Measurements from ENCODE around the gene PLXNB1. TPM values are rescaled to one million over a fixed set of nuclear protein-coding genes. Genes with fewer than 3 reads are reported as not detected.
A peak's percentile ranks its signal among the peaks of the same experiment; 100 is the strongest.

PLXNB1 gene
- total RNA-seq, 1 donor from 2014 or later: 115 TPM

DNA sequence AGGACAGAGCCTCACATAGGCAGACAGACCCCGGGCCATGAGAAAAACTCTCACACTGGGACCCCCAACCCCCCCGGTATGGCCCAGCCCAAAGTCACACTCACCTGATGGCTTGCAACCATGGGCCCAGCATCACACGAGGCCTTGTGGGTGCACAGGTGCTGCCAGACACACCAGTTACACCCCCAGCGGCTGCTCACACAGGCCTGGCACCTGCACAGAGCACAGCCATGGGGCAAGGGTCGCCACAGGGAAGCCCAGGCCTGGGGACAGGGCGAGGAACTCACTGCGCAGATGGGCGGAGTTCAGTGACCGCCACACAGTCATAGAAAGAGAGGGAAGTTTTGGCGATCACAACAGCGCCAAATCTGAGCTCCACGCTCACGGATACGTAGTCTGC lies 9.3 kb downstream of the PLXNB1 start:
- no peak for DNase-seq (ENCODE audit: low spot score)
- no peak overlapping the region for H3K27ac Mint-ChIP-seq (ENCODE audit: unreplicated experiment)

DNA sequence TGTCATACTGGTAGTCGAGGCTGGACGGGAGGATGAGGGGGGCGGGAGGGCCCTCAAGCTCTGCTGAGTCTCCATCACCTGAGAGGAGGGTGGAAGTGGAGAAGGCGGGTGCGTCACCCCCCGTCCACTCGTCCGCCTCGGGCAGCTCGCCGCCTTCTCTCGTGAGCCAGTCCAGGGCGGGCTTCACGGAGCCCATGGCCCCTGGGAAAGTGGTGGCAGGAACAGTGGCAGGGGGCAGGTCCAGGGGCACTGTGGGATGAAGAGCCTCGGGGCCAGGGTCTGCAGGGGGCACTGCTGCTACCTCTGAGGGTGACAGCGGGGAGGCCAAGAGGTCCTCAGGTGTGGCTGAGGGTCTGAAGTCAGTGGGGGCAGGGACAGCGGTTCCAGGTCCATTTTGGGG lies 10.3 kb downstream of the PLXNB1 start:
- Mint-ChIP-seq H3K9me3 (ENCODE audit: low read depth) (no peaks in the 10 kb centered on the region), H3K27ac (ENCODE audit: unreplicated experiment) (no peak overlapping the region), H3K4me1 (ENCODE audit: low read depth) (peaks cover 14% of the 10 kb centered on the region), H3K36me3 (ENCODE audit: low read depth) (peaks cover 23% of the 10 kb centered on the region), H3K4me3 (ENCODE audit: unreplicated experiment) (no peak overlapping the region), H3K27me3 (ENCODE audit: low read depth) (no peaks in the 10 kb centered on the region)
- TF ChIP-seq, protein P1, sequence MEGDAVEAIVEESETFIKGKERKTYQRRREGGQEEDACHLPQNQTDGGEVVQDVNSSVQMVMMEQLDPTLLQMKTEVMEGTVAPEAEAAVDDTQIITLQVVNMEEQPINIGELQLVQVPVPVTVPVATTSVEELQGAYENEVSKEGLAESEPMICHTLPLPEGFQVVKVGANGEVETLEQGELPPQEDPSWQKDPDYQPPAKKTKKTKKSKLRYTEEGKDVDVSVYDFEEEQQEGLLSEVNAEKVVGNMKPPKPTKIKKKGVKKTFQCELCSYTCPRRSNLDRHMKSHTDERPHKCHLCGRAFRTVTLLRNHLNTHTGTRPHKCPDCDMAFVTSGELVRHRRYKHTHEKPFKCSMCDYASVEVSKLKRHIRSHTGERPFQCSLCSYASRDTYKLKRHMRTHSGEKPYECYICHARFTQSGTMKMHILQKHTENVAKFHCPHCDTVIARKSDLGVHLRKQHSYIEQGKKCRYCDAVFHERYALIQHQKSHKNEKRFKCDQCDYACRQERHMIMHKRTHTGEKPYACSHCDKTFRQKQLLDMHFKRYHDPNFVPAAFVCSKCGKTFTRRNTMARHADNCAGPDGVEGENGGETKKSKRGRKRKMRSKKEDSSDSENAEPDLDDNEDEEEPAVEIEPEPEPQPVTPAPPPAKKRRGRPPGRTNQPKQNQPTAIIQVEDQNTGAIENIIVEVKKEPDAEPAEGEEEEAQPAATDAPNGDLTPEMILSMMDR (IDR thresholded peaks at IDR 0.05): no peak
- DNase-seq (ENCODE audit: low spot score): no peak

More for the DNA sequence above, 9.3 kb downstream of the PLXNB1 start:
- TF ChIP-seq, protein P1 (IDR thresholded peaks at IDR 0.05): no peak
- Mint-ChIP-seq H3K4me1 (ENCODE audit: low read depth) (peaks cover 22% of the 10 kb centered on the region), H3K9me3 (ENCODE audit: low read depth) (no peaks in the 10 kb centered on the region), H3K36me3 (ENCODE audit: low read depth) (peaks cover 14% of the 10 kb centered on the region), H3K4me3 (ENCODE audit: unreplicated experiment) (no peak overlapping the region), H3K27me3 (ENCODE audit: low read depth) (no peaks in the 10 kb centered on the region)

DNA sequence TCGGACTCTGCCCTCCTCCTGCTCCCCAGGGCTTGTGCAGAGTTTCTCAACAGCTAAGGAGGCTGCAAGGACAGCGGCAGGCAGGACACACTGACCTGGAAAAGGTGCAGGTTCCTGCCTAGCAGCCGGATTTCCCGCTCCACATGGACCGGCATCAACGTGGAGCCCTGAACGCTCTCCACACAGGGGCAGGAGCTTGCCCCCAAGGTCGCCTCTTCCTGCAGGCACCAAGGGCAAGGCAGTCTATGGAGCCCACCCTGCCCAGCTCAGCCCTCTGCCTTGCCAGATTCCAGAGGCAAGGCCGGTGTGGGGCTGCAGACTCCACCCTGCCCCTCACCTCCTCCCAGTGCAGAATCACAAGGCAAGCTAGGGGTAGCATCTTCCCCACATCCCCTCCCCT lies 10.7 kb downstream of the PLXNB1 start:
- TF ChIP-seq, protein P1 (IDR thresholded peaks at IDR 0.05): no peak
- no peaks in the 10 kb centered on the region for H3K27me3 Mint-ChIP-seq (ENCODE audit: low read depth)
- no peaks in the 10 kb centered on the region for H3K9me3 Mint-ChIP-seq (ENCODE audit: low read depth)
- H3K4me1 Mint-ChIP-seq (ENCODE audit: low read depth): peaks cover 10% of the 10 kb centered on the region
- no peak overlapping the region for H3K4me3 Mint-ChIP-seq (ENCODE audit: unreplicated experiment)
- peak; percentile 61 for DNase-seq (ENCODE audit: low spot score)
- H3K36me3 Mint-ChIP-seq (ENCODE audit: low read depth): peaks cover 27% of the 10 kb centered on the region
- no peak overlapping the region for H3K27ac Mint-ChIP-seq (ENCODE audit: unreplicated experiment)

DNA sequence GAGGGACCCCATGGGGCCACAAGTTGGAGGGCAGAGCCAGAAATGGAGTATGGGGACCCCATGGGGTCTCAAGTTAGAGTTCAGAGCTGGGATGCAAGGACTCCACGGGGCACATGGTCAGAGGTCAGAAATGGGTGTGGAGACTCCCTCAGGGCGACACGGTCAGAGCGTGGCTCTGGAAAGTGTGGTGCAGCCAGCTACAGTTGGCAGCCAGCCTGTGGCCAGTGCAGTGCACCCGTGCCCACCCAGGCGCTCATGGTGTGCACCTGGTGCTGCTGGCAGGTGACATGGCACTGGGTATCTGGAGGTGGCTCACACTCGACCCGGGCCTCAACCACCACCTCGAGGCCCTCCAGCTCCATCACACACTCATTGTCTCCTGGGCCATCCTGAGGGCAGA lies 11.2 kb downstream of the PLXNB1 start:
- Mint-ChIP-seq H3K27ac (ENCODE audit: unreplicated experiment) (no peak overlapping the region), H3K27me3 (ENCODE audit: low read depth) (no peaks in the 10 kb centered on the region), H3K36me3 (ENCODE audit: low read depth) (peaks cover 30% of the 10 kb centered on the region), H3K4me1 (ENCODE audit: low read depth) (peaks cover 9% of the 10 kb centered on the region), H3K4me3 (ENCODE audit: unreplicated experiment) (no peak overlapping the region), H3K9me3 (ENCODE audit: low read depth) (no peaks in the 10 kb centered on the region)
- DNase-seq (ENCODE audit: low spot score): no peak
- TF ChIP-seq, protein P1 (IDR thresholded peaks at IDR 0.05): no peak

DNA sequence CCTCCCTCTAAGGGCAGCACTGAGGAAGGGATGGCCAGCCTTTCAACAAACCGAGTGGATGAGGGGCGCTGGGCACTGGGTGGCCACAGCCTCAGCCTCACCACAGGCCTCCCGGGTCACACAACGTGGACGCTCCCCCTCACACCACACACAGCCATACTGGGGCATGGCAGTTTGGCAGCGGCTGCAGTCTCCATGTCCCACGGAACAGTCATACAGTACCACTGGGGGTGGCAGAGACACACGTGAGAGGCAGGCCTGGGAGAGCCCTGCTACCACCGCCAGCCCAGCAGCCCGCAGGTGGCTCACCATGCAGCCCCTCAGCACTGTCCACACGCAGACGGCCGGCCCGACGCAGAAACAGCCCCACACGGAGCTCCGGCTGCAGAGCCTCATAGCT lies 11.7 kb downstream of the PLXNB1 start:
- TF ChIP-seq, protein P1 (IDR thresholded peaks at IDR 0.05): no peak
- no peak overlapping the region for H3K27ac Mint-ChIP-seq (ENCODE audit: unreplicated experiment)
- peaks cover 35% of the 10 kb centered on the region for H3K36me3 Mint-ChIP-seq (ENCODE audit: low read depth)
- H3K27me3 Mint-ChIP-seq (ENCODE audit: low read depth): no peaks in the 10 kb centered on the region
- H3K4me1 Mint-ChIP-seq (ENCODE audit: low read depth): peaks cover 5% of the 10 kb centered on the region
- DNase-seq (ENCODE audit: low spot score): no peak
- no peak overlapping the region for H3K4me3 Mint-ChIP-seq (ENCODE audit: unreplicated experiment)
- H3K9me3 Mint-ChIP-seq (ENCODE audit: low read depth): no peaks in the 10 kb centered on the region
